ENCODE results near the gene NDUFAF2.

Gene NDUFAF2

GRCh38 chr5:61123145-61123544, 178.1 kb downstream of the NDUFAF2 start:
- DNase-seq (ENCODE audit: low read depth in 2 of 2) = no peak
- no peak overlapping the region for H3K4me3 ChIP-seq (replicated peaks in 1 of 2; ENCODE audit: low read depth in 2 of 2, low read length in 2 of 2)
- no peak for TF ChIP-seq CTCF (IDR thresholded peaks at IDR 0.05; ENCODE audit: low read depth, low read length)

- TF ChIP-seq CTCF (IDR thresholded peaks at IDR 0.05; ENCODE audit: low read depth, low read length) = no peak
- H3K4me3 ChIP-seq (replicated peaks in 1 of 2; ENCODE audit: low read depth in 2 of 2, low read length in 2 of 2) = no peak overlapping the region
- no peak for DNase-seq (ENCODE audit: low read depth in 2 of 2)
Measured at GRCh38 chr5:61130289-61130688, 185.3 kb downstream of the NDUFAF2 start.

- H3K4me3 ChIP-seq (replicated peaks in 1 of 2; ENCODE audit: low read depth in 2 of 2, low read length in 2 of 2) = no peak overlapping the region
- peak; percentile 5 to 9 for DNase-seq (ENCODE audit: low read depth in 2 of 2)
- TF ChIP-seq CTCF (IDR thresholded peaks at IDR 0.05; ENCODE audit: low read depth, low read length) = no peak
Measured at GRCh38 chr5:61132559-61132958, 187.6 kb downstream of the NDUFAF2 start.

DNA sequence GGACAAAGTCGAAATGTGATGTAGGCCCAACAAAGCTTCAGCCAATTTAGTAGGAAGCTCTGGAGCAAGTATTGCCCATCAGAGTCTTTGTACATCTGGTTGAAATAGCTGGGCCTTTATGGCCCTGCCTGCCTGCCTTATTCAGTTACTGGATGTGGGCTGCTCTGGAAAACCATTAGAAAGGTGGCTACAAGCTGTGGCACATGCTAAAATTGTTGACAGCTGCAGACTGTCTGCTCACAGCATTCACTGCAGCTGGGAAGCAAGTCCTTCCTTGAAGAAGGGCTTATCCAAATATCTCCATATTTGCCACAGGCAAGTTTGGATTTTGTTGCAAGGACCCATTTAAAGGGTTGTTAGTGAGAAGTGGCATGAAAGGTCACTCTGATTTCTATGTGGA, 192.8 kb downstream of the NDUFAF2 start:
- TF ChIP-seq CTCF (IDR thresholded peaks at IDR 0.05; ENCODE audit: low read depth, low read length) = no peak
- DNase-seq (ENCODE audit: low read depth in 2 of 2) = no peak
- no peak overlapping the region for H3K4me3 ChIP-seq (replicated peaks in 1 of 2; ENCODE audit: low read depth in 2 of 2, low read length in 2 of 2)

GRCh38 chr5:61139094-61139873, 194.3 kb downstream of the NDUFAF2 start:
- H3K4me3 ChIP-seq (replicated peaks in 1 of 2; ENCODE audit: low read depth in 2 of 2, low read length in 2 of 2) = no peak overlapping the region
- peak; percentile 48 for TF ChIP-seq CTCF (IDR thresholded peaks at IDR 0.05; ENCODE audit: low read depth, low read length)
- peak; percentile 5 to 32 for DNase-seq (ENCODE audit: low read depth in 2 of 2)

- no peak for TF ChIP-seq CTCF (IDR thresholded peaks at IDR 0.05; ENCODE audit: low read depth, low read length)
- no peak for DNase-seq (ENCODE audit: low read depth in 2 of 2)
- no peak overlapping the region for H3K4me3 ChIP-seq (replicated peaks in 1 of 2; ENCODE audit: low read depth in 2 of 2, low read length in 2 of 2)
Measured at GRCh38 chr5:61139931-61140330, 194.9 kb downstream of the NDUFAF2 start.

GRCh38 chr5:61141801-61142200, 196.8 kb downstream of the NDUFAF2 start:
- H3K4me3 ChIP-seq (replicated peaks in 1 of 2; ENCODE audit: low read depth in 2 of 2, low read length in 2 of 2) = no peak overlapping the region
- DNase-seq (ENCODE audit: low read depth in 2 of 2) = no peak
- TF ChIP-seq CTCF (IDR thresholded peaks at IDR 0.05; ENCODE audit: low read depth, low read length) = no peak
